Tibial artery (tissue), 4 donors: Measurements from ENCODE around the gene UFSP2.
A peak's percentile ranks its signal among the peaks of the same experiment; 100 is the strongest.

Experiments used
- DNase-seq, 2 donors: peaks; one replicate each; pipeline ENCODE4 v3.0.0-alpha.2; 2019
- H3K27ac ChIP-seq, 2 donors: fragments of 200-600 bp; sonication (generic) in 1 of 2; 1 replicate in 1 of 2; 2 replicates in 1 of 2; pipeline ENCODE4 v1.5.1; 2018 to 2019; ENCODE audit warnings: mild to moderate bottlenecking in 1 of 2
- H3K27me3 ChIP-seq, 2 donors: fragments of 200-600 bp; sonication (generic) in 1 of 2; one replicate each; pipeline versions ENCODE4 v1.5.1 to v1.6.0; 2016 to 2019
- H3K36me3 ChIP-seq, 3 donors: fragments of 200-600 bp; sonication (generic) in 2 of 3; one replicate each; pipeline ENCODE4 v1.5.1; 2016 to 2019; ENCODE audit warnings: mild to moderate bottlenecking in 2 of 3
- H3K4me1 ChIP-seq, 4 donors: fragments of 200-600 bp; sonication (generic) in 2 of 4; 1 replicate in 3 of 4; 2 replicates in 1 of 4; pipeline ENCODE4 v1.5.1; 2016 to 2019
- H3K4me3 ChIP-seq, 2 donors: fragments of 200-600 bp; sonication (generic) in 1 of 2; 1 replicate in 1 of 2; 2 replicates in 1 of 2; pipeline ENCODE4 v1.5.1; 2018 to 2019; ENCODE audit warnings: mild to moderate bottlenecking in 2 of 2
- H3K9me3 ChIP-seq, 3 donors: fragments of 200-600 bp; sonication (generic) in 1 of 3; one replicate each; pipeline ENCODE4 v1.5.1; 2016 to 2019
- CTCF ChIP-seq, 2 experiments: fragments of 200-600 bp in 1 of 2; fragments of 450-650 bp in 1 of 2; IDR thresholded peaks; one replicate each; pipeline ENCODE4 v1.5.1; 2017 to 2019; ENCODE audit warnings: antibody characterized with exemption in 2 of 2, mild to moderate bottlenecking in 1 of 2, moderate library complexity in 1 of 2
- intact Hi-C: fragments of 100-400 bp; cut with DNase I; formaldehyde crosslinking; loops from one replicate; pipeline ENCODE4 v1.15.0; 2023; ENCODE audit warnings: low total_unique reads

UFSP2 gene

GRCh38 chr4:185394568-185395237 is 31.1 kb downstream of the UFSP2 start:
- TF ChIP-seq CTCF (IDR thresholded peaks at IDR 0.05) = no peak
- Histone ChIP-seq H3K27ac (peak overlapping the region; percentile 100), H3K4me3 (peak overlapping the region; percentile 82 to 86), H3K27me3 (no peaks in the 10 kb centered on the region), H3K9me3 (no peaks in the 10 kb centered on the region), H3K4me1 (peaks cover 0 to 32% (median 16%) of the 10 kb centered on the region in 4 donors), H3K36me3 (peaks cover 5 to 8% (median 7%) of the 10 kb centered on the region in 3 donors)
- no peak for DNase-seq
- intact Hi-C loops = loop anchor here (5.0 kb wide), 1 partner anchor 192 kb away; the partner anchor contains the start of gene CFAP97

GRCh38 chr4:185392156-185392555 is 33.6 kb downstream of the UFSP2 start:
- intact Hi-C loops = no loop called here
- no peak overlapping the region for H3K27ac ChIP-seq
- H3K27me3 ChIP-seq = no peaks in the 10 kb centered on the region
- H3K36me3 ChIP-seq = no peaks in the 10 kb centered on the region
- DNase-seq = no peak
- H3K4me1 ChIP-seq = peaks cover 0 to 10% (median 3%) of the 10 kb centered on the region in 4 donors
- no peak for TF ChIP-seq CTCF (IDR thresholded peaks at IDR 0.05)
- no peak overlapping the region for H3K4me3 ChIP-seq
- no peaks in the 10 kb centered on the region for H3K9me3 ChIP-seq

GRCh38 chr4:185390941-185391340 is 34.8 kb downstream of the UFSP2 start:
- Histone ChIP-seq H3K36me3 (no peaks in the 10 kb centered on the region), H3K4me1 (peaks cover 0 to 14% (median 3%) of the 10 kb centered on the region in 4 donors), H3K27ac (no peak overlapping the region), H3K4me3 (no peak overlapping the region), H3K9me3 (no peaks in the 10 kb centered on the region), H3K27me3 (no peaks in the 10 kb centered on the region)
- DNase-seq = no peak
- intact Hi-C loops = no loop called here
- TF ChIP-seq CTCF (IDR thresholded peaks at IDR 0.05) = no peak

GRCh38 chr4:185387957-185388356 is 37.8 kb downstream of the UFSP2 start:
- TF ChIP-seq CTCF (IDR thresholded peaks at IDR 0.05) = no peak
- Histone ChIP-seq H3K4me1 (peaks cover 0 to 23% (median 1%) of the 10 kb centered on the region in 4 donors), H3K9me3 (no peaks in the 10 kb centered on the region), H3K36me3 (no peaks in the 10 kb centered on the region), H3K27me3 (no peaks in the 10 kb centered on the region), H3K4me3 (no peak overlapping the region), H3K27ac (no peak overlapping the region)
- DNase-seq = no peak
- intact Hi-C loops = no loop called here

- H3K9me3 ChIP-seq = no peaks in the 10 kb centered on the region
- no peaks in the 10 kb centered on the region for H3K36me3 ChIP-seq
- peak overlapping the region; percentile 12 to 23 for H3K27ac ChIP-seq
These were observed 40.8 kb downstream of the UFSP2 start for GRCh38 chr4:185384930-185385331.

More at GRCh38 chr4:185384930-185385331, 40.8 kb downstream of the UFSP2 start:
- DNase-seq = no peak
- H3K27me3 ChIP-seq = no peaks in the 10 kb centered on the region
- H3K4me3 ChIP-seq = peak overlapping the region in 1 of 2 donors; percentile 2
- H3K4me1 ChIP-seq = peaks cover 0 to 23% (median 1%) of the 10 kb centered on the region in 4 donors
- no peak for TF ChIP-seq CTCF (IDR thresholded peaks at IDR 0.05)
- intact Hi-C loops = no loop called here
